SK-N-MC (cell line): ENCODE results near the gene BAIAP2L1.
A peak's percentile ranks its signal among the peaks of the same experiment; 100 is the strongest.

Experiments used
- DNase-seq: peaks from one replicate; pipeline ENCODE4 v3.0.0-alpha.2; 2011; ENCODE audit warnings: low read depth, low spot score
- H3K27ac ChIP-seq: fragments of 200-600 bp; sonication (generic); 2 replicates; pipeline ENCODE4 v1.5.1; 2016; ENCODE audit warnings: mixed run types
- H3K36me3 ChIP-seq: fragments of 200-600 bp; sonication (generic); 2 replicates; pipeline ENCODE4 v1.6.1; 2017; ENCODE audit warnings: antibody characterized with exemption, low read length, mixed read lengths; ENCODE audit not compliant: insufficient read depth
- H3K4me3 ChIP-seq: fragments of 200-600 bp; sonication (generic); 2 replicates; pipeline ENCODE4 v1.5.1; 2016
- H3K9ac ChIP-seq: fragments of 200-600 bp; sonication (generic); 2 replicates; pipeline ENCODE4 v1.8.0; 2017; ENCODE audit warnings: mixed run types, mixed read lengths; ENCODE audit not compliant: insufficient read length
- H3K9me3 ChIP-seq: fragments of 200-600 bp; sonication (generic); 2 replicates; pipeline ENCODE4 v1.6.1; 2017; ENCODE audit warnings: low read depth, mild to moderate bottlenecking, antibody characterized with exemption, low read length, moderate library complexity, mixed read lengths
- EZH2 ChIP-seq: fragments of 200-600 bp; sonication (generic); IDR thresholded peaks from one replicate; pipeline ENCODE4 v1.6.1; 2017; ENCODE audit warnings: antibody characterized with exemption
- FOXP2 ChIP-seq: optimal IDR thresholded peaks from 2 replicates; pipeline ENCODE3; 2011; ENCODE audit warnings: mild to moderate bottlenecking, moderate library complexity; ENCODE audit not compliant: insufficient read depth; ENCODE audit errors: extremely low read length, control extremely low read depth
- POLR2AphosphoS5 ChIP-seq: IDR thresholded peaks from 2 replicates; pipeline ENCODE4 v1.6.1; 2012; ENCODE audit warnings: mild to moderate bottlenecking, low read depth, low read length, borderline replicate concordance

BAIAP2L1 gene

DNA sequence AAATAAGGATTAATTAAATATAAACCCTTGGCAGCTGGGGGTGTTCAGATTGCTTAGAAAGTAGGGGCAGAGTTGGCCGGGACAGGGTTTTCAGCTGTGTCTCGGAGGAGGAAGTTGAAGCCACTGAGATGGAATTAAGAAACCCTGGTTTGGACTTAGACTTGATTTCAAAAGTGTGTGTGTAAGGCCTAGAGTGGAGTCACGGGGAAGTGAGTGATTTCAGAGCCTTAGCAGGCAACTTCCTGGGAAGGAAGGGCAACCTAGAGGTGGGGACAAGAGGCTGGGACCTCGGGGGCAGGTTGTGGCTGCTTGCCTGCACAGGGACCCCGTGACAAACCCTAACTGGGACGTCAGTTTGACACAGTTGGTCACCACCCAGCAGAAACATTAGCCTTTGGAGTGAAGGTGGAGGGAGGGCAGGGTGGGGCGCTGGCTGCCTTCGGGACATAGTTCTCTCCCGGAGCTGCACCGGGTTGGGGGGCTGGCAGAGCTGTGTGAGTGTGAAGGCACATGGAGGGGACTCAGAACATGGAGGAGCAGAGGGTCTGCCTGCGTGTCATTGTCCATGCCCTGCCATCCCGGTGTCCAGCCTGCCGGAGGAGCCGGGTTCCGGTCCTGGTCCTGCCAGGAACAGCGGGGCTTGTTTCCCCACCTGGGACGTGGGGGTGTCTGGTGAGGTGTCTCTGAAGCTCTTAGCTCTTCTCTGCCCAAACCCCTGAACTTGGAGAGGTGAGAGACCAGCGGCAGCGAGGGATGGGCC is 117.6 kb downstream of the BAIAP2L1 start:
- H3K27ac ChIP-seq, result no peak overlapping the region
- peak overlapping the region; percentile 88 for H3K9ac ChIP-seq
- H3K9me3 ChIP-seq, result no peaks in the 10 kb centered on the region
- DNase-seq, result no peak
- TF ChIP-seq EZH2, result no peak
- peak overlapping the region; percentile 88 for H3K4me3 ChIP-seq
- peaks cover 15% of the 10 kb centered on the region; the same call in 1 of the 2 replicates for H3K36me3 ChIP-seq

DNA sequence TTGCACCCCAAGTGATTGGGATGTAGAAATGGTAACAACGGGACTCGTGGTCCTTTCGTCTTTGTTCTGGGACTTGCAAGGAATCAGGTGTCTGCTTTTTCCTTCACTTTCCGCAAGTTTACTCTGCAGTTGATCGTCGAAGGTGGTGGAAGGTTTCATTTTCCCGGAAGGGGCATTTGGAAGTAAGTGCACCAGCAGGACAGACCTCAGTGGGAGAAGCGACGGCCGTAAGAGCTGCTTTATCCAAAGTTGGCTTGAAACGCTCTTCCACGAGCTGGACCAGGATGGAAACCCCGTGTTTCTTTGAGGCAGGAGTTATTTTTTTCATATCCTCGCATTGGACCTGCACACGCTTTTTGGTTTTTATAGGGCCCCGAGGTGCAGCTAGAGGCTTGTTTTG is 118.2 kb downstream of the BAIAP2L1 start:
- H3K36me3 ChIP-seq, result peaks cover 15% of the 10 kb centered on the region; the same call in 1 of the 2 replicates
- no peak for DNase-seq
- TF ChIP-seq EZH2 (no peak), FOXP2 (no peak), POLR2AphosphoS5 (no peak)
- H3K9ac ChIP-seq, result peak overlapping the region; percentile 88
- peak overlapping the region; percentile 88 for H3K4me3 ChIP-seq
- no peak overlapping the region for H3K27ac ChIP-seq
- H3K9me3 ChIP-seq, result no peaks in the 10 kb centered on the region

DNA sequence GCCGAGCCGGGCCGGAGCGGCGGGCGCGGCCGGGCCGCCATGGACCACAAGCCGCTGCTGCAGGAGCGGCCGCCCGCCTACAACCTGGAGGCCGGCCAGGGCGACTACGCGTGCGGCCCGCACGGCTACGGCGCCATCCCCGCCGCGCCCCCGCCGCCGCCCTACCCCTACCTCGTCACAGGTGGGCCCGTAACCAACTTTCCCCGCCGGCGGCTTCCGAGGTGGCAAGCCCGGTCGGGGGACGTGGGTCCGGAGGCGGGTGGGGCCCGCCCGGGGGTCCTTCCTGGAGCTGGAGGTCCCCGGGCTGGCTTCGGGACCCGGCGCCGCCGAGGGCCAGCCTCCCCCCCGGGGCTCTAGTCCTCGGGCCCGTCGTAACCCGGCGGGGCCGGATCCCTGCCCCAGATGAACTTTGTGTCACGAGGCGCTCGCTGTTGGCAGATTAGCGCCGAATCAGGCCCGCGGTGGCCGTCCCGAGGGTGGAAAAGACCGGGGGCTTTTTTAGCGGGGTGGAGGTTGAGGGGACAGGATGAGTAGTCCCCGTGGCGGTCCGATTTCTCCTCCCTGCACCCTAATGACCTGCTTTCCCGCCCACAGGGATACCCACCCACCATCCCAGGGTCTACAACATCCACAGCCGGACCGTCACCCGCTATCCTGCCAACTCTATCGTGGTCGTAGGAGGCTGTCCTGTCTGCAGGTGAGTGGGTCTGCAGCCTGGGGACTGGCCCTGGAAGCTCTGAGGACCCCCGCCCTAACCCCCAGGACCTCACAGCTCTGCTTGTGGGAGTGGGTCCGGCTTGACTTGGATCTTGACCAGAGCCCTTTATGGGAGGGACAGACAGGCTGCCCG is 118.9 kb downstream of the BAIAP2L1 start:
- H3K4me3 ChIP-seq, result peak overlapping the region; percentile 88
- peaks cover 15% of the 10 kb centered on the region; the same call in 1 of the 2 replicates for H3K36me3 ChIP-seq
- peak overlapping the region; percentile 88 for H3K9ac ChIP-seq
- DNase-seq, result no peak
- no peak for TF ChIP-seq EZH2
- TF ChIP-seq POLR2AphosphoS5, result no peak
- no peak for TF ChIP-seq FOXP2
- H3K9me3 ChIP-seq, result no peaks in the 10 kb centered on the region
- H3K27ac ChIP-seq, result no peak overlapping the region

DNA sequence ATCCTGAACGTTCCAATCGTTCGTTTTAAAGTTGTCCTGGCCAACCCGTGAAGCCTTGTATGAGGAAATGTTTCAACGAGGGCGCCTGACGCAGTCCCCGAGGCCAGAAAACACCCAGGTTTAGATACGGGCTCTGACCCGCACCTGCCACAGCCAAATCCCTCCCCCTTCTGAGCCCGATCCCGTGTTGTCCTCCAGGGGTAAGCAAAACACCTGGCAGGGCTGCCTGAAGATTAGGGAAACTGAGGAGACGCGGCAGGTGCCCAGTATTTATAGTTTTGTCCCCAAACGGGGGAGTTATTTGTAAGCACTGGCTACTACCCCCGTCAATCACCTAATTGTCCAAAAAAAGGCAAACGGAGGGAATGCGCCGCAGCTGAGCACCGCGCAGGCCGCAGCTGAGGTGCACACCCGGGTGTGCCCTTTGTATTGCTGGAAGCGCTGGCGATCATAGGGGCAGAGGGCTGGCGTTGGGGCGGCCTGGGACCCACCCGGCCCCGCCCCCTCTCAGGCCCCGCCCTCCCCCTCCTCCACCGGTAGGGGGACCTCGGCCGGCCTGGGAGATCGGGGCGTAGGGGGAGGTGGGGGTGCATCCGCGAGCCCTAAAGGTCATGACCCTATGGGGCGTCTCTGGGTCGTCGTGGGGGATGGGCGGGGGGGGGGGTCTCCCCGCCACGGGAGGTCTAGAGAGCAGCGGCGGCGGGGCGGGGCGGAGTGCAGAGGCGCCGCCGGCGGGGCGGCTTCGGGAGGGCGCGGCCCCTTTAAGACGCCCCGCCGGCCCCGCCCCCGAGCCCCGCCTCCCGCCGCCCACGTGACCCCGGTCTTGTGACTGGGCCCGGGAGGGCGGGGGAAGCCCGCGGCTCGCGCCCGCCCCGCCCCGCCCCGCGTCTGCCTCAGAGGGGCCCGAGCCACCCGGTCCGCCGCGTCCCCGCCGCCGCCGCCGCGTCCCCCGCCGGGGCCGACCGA is 119.8 kb downstream of the BAIAP2L1 start, which contains the start of gene BRI3:
Gene BRI3, plus strand, starts transcription at position 896 of the 966 bp plus-strand sequence. CDS start 110 bp downstream, outside the sequence.
- no peak for DNase-seq
- Histone ChIP-seq H3K36me3 (peaks cover 15% of the 10 kb centered on the region; the same call in 1 of the 2 replicates), H3K9me3 (no peaks in the 10 kb centered on the region), H3K27ac (no peak within 1 kb of the TSS), H3K4me3 (peak within 1 kb of the TSS; percentile 88), H3K9ac (peak within 1 kb of the TSS; percentile 88)
- TF ChIP-seq EZH2 (no peak), POLR2AphosphoS5 (peak; percentile 65)

DNA sequence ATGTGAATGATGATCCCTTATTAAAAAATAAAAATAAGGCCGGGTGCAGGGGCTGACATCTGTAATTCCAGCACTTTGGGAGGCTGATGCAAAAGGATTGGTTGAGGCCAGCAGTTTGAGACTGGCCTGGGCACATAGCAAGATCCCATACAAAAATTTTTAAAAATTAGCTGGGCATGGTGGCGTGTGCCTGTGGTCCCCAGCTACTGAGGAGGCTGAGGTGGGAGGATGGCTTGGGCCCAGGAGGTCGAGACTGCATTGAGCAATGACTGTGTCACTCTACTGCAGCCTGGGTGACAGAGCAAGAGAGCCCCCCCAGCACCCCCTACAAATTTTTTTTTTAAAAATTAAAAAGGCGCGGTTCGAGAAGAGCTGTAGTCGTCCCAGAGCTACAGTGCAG is 120.6 kb downstream of the BAIAP2L1 start:
- Histone ChIP-seq H3K9me3 (no peaks in the 10 kb centered on the region), H3K4me3 (no peak overlapping the region), H3K36me3 (peaks cover 15% of the 10 kb centered on the region; the same call in 1 of the 2 replicates), H3K27ac (no peak overlapping the region), H3K9ac (no peak overlapping the region)
- no peak for TF ChIP-seq POLR2AphosphoS5
- TF ChIP-seq FOXP2, result no peak
- TF ChIP-seq EZH2, result no peak
- no peak for DNase-seq

DNA sequence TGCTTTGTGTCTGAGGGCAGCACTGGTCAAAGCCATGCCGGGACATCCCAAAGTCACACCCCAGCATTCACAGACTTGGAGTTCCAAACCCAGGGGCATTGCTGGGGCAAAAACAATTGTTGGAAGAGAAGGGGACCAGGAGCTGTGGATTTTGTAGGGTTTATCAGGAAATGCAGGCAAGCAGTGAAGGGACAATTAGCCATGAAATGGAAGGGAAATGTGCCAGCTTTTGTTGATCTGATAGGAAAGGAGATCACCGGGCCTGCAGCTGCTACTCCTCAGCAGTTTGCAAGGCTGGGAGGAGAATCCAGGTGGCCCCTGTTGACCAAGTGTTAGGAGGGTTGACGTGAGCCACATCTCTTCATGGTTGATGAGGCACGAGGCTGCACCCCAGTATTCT is 122.0 kb downstream of the BAIAP2L1 start:
- no peak overlapping the region for H3K9ac ChIP-seq
- DNase-seq, result no peak
- TF ChIP-seq FOXP2 (no peak), POLR2AphosphoS5 (no peak)
- no peak overlapping the region for H3K4me3 ChIP-seq
- no peaks in the 10 kb centered on the region for H3K9me3 ChIP-seq
- H3K27ac ChIP-seq, result no peak overlapping the region
- peaks cover 5% of the 10 kb centered on the region; the same call in 1 of the 2 replicates for H3K36me3 ChIP-seq

DNA sequence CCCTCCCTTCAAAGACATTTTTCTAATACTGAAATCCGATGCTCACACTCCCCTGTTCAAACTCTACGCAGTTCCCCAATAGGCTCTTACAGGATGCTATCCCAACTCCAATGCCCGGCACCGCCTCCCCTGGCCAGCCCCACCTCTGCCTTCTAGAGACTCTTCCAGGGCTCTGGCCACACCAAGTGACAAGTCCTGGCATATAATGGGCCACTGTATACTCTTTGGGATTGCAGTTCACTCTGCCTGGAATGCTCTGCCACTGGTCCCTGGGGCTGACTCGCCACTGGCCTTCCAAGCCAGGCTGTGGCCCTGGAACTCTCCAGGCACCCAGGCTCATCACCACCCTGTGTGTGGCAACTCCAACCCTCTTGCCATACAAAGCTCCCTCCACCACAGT is 122.5 kb downstream of the BAIAP2L1 start:
- Histone ChIP-seq H3K4me3 (no peak overlapping the region), H3K27ac (no peak overlapping the region)
- no peak for TF ChIP-seq FOXP2
- no peak for TF ChIP-seq POLR2AphosphoS5
- TF ChIP-seq EZH2, result no peak

More for the DNA sequence above, 122.5 kb downstream of the BAIAP2L1 start:
- peaks cover 4% of the 10 kb centered on the region; the same call in 1 of the 2 replicates for H3K36me3 ChIP-seq
- no peaks in the 10 kb centered on the region for H3K9me3 ChIP-seq
- no peak overlapping the region for H3K9ac ChIP-seq
- DNase-seq, result no peak
